Sigmoid colon (tissue), 4 donors: Measurements from ENCODE around the gene CADM2.

Experiments used
- POLR2A ChIP-seq, 2 donors: fragments of 450-650 bp; IDR thresholded peaks; one replicate each; pipeline ENCODE4 v1.6.1; 2016; ENCODE audit warnings: antibody characterized with exemption in 2 of 2, mild to moderate bottlenecking in 2 of 2, moderate library complexity in 2 of 2
- POLR2AphosphoS5 ChIP-seq, 4 donors: sonication (generic); formaldehyde crosslinking; IDR thresholded peaks; one replicate each; pipeline ENCODE4 v1.6.1; 2017; ENCODE audit warnings: antibody characterized with exemption in 4 of 4

DNA sequence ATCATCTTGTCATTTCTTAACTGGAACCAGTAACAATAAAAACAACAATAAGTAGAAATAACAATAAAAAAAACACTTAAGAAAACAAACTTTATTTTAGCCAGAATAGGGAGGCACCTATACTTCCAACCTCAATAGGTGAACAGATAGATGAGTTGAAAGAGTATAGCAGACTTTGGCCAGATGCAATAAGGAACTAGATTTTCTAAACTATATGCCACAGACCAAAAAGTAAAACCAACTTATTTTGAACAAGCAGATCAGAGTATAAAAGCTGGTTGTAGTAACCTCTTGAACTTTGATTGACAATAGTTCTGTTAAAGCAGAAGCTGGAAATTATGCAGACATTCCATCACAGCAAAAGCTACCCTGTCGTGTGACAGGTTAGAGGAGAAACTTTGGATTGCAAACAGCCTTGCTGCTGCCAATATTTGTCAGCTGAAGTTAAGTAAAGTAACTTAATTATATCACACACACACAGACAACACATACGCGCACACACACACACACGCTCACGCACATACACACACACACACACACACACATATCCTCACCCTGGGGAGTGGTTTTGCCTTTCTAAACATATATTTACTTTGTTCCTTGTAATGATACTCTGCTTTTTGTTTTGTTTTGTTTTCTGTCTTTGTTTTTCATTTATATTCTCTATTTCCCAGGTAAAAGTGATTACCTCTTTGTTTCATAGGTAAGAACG lies 1128.5 kb downstream of the CADM2 start:
- TF ChIP-seq POLR2AphosphoS5 (IDR thresholded peaks at IDR 0.05) (no peak), POLR2A (IDR thresholded peaks at IDR 0.05) (no peak)
